Sigmoid colon (tissue), 4 donors: Measurements from ENCODE around the gene EMILIN2.
"Not testable (repeated sequence)": the region's sequence is repeated elsewhere in the genome, so short reads cannot be mapped to it uniquely, and the experiment has no call there.

ENCODE experiments used
- CTCF ChIP-seq, 4 experiments: fragments of 450-650 bp in 3 of 4; fragments of 200-600 bp in 1 of 4; IDR thresholded peaks; one replicate each; pipeline ENCODE4 v1.5.1; 2016 to 2019; ENCODE audit warnings: antibody characterized with exemption in 4 of 4, mild to moderate bottlenecking in 3 of 4, moderate library complexity in 2 of 4
- EP300 ChIP-seq, 4 donors: sonication (generic); formaldehyde crosslinking; IDR thresholded peaks; one replicate each; pipeline ENCODE4 v1.6.1; 2017; ENCODE audit warnings: antibody characterized with exemption in 4 of 4
- POLR2A ChIP-seq, 2 donors: fragments of 450-650 bp; IDR thresholded peaks; one replicate each; pipeline ENCODE4 v1.6.1; 2016; ENCODE audit warnings: antibody characterized with exemption in 2 of 2, mild to moderate bottlenecking in 2 of 2, moderate library complexity in 2 of 2
- POLR2AphosphoS5 ChIP-seq, 4 donors: sonication (generic); formaldehyde crosslinking; IDR thresholded peaks; one replicate each; pipeline ENCODE4 v1.6.1; 2017; ENCODE audit warnings: antibody characterized with exemption in 4 of 4

- not testable (repeated sequence) for TF ChIP-seq CTCF, POLR2AphosphoS5, EP300, POLR2A (IDR thresholded peaks at IDR 0.05)
Observed at GRCh38 chr18:2860397-2860796, 13.6 kb downstream of the EMILIN2 start.
